GM19397 (cell line): Measurements from ENCODE around the gene NMT2.
A peak's percentile ranks its signal among the peaks of the same experiment; 100 is the strongest.

ENCODE experiments used
- ATAC-seq: cut with Tn5 transposase; IDR thresholded peaks from one replicate; pipeline ENCODE4 v1.9.1; 2021; ENCODE audit warnings: mild to moderate bottlenecking, moderate library complexity; ENCODE audit not compliant: unreplicated experiment

Gene NMT2

GRCh38 chr10:15097011-15097812 is 71.3 kb downstream of the NMT2 start, which contains the start of gene RPP38:
RPP38 (plus strand) TSS chr10:15097355; CDS start chr10:15103315, 5,960 bp downstream.
- ATAC-seq, result peak; percentile 84

GRCh38 chr10:15096661-15097010 is 71.9 kb downstream of the NMT2 start:
- ATAC-seq, result peak; percentile 12

- no peak for ATAC-seq
Measured at GRCh38 chr10:15092855-15093408, 75.6 kb downstream of the NMT2 start.

DNA sequence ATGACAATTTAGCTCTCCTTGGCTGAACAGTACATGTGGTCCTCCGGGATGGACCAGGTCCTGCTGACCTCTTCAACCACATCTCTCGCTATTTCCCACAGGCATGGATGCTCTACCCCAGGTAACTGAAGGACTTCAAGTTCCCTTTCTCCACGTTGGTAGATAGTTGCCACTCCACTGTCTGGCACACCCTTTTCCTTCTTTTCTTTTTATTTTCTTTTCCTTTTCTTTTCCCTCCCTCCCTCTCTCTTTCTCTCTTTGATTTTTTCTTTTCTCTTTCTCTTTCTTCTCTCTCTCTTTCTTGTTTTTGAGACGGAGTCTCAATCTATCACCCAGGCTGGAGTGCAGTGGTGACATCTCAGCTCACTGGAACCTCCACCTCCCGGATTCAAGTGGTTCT is 77.1 kb downstream of the NMT2 start:
- no peak for ATAC-seq

DNA sequence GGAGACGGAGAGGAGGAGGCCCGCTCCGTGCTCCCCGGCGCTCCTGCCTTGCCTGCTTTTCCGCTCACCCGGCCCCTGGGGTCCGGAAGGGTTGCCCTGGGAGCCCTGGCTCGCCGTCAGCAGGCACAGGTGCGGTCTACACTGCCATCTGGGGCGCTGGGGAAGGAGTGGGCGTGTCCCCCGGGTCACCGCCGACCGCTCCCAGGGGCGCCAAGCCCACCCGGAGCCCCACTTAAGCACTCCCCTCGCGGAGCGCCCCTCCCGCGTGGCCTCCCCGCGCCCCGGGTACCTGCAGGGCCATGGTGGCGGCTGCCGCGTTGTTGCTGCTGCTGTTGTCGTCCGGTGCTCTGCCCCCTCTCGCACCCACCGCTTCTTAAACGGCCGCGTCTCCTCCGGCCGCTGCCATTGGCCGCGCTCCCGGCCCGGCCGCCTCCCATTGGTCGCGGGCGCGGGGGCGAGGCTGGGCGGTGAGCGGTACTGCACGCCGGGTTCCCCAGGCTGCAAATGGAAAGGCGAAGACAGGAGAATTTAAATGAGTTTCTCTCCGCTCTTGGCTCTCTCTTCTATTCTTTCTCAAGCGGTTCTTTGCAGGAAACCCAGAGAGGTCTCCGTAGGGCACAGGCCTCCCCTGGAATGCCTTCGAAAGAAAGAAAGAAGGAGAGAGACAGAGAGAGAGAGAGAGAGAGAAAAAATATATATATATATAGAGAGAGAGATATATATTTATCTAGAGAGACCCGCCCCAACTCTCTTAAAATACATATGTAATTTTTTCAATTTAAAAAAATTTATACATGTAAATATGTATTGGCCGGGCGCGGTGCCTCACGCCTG is 79.8 kb downstream of the NMT2 start, which contains the start of gene ACBD7:
Gene ACBD7, minus strand, starts transcription at position 349 of the 834 bp plus-strand sequence. Its CDS starts 48 bp downstream, at position 301.
- peak; percentile 100 for ATAC-seq

- ATAC-seq, result no peak
Measured at GRCh38 chr10:15084502-15084922, 84.0 kb downstream of the NMT2 start.

DNA sequence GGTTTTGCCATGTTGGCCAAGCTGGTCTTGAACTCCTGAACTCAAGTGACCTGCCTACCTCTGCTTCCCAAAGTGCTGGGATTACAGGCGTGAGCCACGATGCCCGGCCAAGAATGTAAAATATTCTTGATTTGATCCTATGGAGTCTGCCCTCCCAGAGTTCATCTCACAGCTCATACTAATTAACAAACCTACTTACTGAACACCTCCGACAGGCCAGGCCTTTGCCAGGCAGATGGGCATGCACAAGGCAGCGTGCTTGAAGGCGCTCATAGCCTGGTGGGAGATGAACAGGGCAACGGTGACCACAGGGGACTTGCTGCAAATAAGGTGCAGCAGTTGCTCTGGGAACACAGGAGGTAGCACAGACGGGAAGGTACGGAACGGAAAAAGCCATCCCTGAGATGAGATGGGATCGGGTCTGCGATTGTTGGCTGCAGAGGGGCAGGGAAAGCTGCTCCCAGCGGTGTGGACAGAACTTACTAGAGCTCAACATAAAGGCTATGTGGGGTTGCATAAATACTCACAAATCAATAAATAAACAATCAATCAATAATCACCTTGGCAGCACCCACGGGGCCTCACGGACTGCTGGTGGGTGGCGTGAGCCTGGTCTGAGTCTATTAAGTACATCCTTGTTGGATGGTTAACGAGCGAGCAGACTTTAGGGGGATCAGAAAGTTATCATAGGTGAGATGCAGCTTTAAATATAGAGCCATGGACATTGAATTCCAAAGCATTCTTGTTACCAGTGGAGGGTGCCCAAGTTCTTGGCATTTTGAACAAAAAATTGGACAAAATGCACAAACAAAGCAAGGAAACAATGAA is 84.6 kb downstream of the NMT2 start:
- ATAC-seq, result no peak

- no peak for ATAC-seq
Measured at GRCh38 chr10:15075421-15075820, 93.1 kb downstream of the NMT2 start.

GRCh38 chr10:15072358-15072757 is 96.1 kb downstream of the NMT2 start:
- no peak for ATAC-seq

DNA sequence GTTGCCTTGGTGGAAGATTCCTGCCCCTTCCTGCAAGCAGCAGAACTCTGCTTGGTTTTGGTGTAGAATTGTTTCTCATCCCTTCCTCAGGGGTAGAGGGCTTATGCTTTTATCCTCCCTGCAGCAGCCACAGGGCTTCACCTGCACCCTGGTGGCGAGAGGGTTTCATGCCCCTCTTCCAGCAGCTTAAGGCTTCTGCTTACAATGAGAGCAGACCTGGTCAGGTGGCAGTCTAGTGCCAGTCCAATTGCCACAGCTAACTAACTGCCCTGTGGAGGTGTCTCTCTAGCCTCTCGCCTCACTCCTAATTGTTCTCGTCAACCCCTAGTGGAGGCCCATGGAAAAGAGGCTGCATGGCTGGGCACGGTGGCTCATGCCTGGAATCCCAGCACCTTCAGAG is 99.3 kb downstream of the NMT2 start:
- no peak for ATAC-seq

DNA sequence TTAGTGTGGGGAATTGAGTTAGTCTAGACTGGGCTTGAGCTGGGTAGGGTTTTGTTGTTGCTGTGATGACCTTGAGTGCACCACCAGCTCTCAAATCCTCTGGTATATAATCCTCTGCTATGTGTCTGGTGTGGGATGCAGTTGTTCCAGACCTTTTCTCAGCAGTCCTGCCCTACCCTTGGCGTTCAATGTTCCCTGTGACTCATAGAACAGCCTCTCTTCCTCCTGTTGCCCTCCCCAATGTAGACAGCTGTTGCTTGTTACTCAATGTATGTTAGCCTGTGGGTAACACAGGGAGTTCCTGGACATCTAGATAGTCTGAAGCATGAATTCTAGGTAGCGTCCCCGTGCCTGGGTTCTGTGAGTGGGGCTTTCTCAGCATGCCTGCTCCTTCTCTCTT is 99.7 kb downstream of the NMT2 start:
- no peak for ATAC-seq

GRCh38 chr10:15067154-15067553 is 101.3 kb downstream of the NMT2 start:
- no peak for ATAC-seq

GRCh38 chr10:15060638-15061037 is 107.9 kb downstream of the NMT2 start:
- no peak for ATAC-seq

GRCh38 chr10:15059914-15060313 is 108.6 kb downstream of the NMT2 start:
- no peak for ATAC-seq

GRCh38 chr10:15058689-15059088 is 109.8 kb downstream of the NMT2 start:
- no peak for ATAC-seq
